ENCODE results near the gene CYP4F11.
"Not testable (repeated sequence)": the region's sequence is repeated elsewhere in the genome, so short reads cannot be mapped to it uniquely, and the experiment has no call there.

CYP4F11 gene, protein sequence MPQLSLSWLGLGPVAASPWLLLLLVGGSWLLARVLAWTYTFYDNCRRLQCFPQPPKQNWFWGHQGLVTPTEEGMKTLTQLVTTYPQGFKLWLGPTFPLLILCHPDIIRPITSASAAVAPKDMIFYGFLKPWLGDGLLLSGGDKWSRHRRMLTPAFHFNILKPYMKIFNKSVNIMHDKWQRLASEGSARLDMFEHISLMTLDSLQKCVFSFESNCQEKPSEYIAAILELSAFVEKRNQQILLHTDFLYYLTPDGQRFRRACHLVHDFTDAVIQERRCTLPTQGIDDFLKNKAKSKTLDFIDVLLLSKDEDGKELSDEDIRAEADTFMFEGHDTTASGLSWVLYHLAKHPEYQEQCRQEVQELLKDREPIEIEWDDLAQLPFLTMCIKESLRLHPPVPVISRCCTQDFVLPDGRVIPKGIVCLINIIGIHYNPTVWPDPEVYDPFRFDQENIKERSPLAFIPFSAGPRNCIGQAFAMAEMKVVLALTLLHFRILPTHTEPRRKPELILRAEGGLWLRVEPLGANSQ

DNA sequence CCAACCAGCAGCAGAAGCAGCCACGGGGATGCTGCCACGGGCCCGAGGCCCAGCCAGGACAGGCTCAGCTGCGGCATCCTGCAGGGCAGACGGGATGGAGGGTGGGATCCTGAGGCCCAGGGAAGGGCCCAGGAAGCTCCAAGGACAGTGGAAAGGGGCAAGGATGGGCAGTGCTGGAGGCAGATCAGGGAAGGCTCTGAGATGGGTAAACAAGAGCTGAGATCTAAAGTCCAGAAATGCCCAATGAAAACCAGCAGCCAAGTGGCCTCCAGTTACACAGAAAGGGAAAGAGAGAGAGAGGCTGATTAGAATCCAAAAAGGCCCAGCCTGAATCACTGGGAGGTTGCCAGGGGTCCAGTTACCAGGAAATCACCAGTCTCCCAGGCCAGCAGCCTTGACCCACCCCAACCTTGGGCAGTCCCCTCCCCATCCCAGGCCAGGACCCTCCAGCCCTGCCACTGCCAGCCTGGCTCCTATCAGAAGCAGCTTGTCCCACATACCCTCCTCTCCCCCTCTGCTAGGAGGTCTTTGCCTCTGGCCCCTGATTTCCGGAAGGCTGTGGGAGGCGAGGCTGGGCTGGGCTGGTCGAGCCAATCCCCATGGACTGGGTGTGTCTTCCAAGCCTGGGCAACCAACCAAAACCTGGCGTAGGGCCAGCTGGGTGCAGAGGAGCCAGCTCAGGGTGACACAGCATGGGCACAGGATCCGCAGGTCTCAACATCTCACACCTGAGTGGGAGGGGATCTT is at the start of gene CYP4F11:
Gene CYP4F11, minus strand, starts transcription at position 198 of the 747 bp plus-strand sequence. Its CDS starts 121 bp downstream, at position 77.
- DNase-seq = no peak

DNA sequence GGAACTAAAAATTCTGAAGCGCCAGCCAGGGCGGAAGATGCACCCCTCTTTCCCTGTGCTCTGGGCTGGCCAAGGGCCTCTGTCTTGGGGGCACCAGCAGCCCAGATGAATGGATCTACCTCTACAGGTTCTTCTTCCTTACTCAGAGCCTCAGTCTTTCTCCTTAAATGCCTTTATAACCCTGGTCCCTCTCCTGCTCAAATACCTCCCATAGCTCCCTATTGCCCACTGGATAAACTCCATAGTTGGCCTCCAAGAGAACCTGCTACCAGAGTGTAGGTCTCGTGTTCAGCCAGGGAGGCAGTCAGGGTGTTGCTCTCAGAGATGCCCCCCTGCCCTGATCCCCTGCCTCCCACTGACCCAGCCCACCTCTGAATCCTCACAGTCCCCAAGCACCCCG is 45.0 kb upstream of the CYP4F11 start:
- DNase-seq = no peak

DNA sequence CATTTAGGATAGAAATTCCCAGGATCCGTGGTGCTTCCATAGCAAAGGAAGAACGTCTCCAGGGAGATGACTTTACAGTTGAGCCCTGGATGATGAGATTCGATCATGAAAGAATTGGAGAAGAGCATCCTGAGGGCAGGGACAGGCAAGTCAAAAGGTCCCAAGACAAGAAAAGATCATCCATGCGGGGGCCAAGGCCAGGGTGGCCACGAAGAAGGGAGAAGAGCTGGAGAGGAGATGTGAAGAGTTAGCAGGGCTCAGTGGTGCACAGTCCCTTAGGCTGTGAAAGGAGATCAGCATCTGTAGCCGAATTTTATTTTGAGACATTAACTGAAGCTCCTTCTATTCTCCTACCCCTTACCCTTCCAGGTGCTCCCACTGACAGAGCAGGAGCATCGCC is 43.4 kb upstream of the CYP4F11 start:
- DNase-seq = no peak

DNA sequence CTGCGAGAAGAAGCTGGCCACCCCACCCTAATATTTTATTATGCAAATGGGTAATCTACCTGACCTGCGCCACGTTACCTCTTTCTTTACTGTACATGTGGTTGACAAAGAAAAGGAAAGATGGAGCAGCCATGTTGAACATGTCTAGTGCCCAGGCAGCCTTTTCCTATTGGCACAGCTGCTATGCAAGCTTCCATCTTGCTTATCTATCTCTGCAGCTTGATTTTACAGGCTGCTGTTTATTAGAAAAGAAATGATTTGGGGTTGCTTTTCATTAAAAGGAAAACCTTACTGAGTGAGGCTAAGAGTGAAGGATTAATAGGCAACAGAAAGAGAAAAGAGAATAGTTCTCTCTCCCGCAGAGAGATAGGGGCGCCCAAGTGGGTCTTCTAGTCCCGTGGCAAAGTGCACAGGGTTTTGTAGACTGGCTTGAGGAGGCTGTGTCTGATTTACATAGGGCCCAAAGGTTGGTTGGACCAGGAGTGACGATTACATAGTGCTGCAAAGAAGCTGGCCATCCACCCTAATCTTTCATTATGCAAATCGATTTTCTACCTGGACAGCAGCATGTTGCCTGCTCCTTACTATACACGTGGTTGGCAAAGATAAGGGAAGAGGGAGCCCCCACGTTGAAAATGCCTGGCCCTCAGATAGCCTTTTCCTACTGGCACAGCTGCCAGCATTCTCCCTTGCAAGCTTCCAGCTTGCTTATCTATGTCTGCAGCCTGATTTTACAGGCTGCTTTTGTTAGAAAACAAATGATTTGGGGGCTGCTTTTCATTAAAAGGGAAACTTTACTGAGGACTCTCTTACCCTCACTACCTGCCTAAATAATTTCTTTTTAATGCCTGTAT is 42.7 kb upstream of the CYP4F11 start:
- no peak for DNase-seq

DNA sequence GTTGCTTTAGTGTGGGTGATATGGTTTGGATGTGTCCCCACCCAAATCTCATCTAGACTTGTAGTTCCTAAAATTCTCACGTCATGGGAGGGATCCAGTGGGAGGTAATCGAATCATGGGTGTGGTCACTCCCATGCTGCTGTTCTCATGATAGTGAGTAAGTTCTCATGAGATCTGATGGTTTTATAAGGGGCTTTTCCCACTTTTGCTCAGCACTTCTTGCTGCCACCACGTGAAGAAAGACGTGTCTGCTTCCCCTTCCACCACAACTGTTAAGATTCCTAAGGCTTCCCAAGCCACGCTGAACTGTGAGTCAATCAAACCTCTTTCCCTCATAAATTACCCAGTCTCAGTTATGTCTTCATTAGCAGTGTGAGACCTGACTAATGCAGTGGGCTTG is 40.5 kb upstream of the CYP4F11 start:
- DNase-seq = no peak

DNA sequence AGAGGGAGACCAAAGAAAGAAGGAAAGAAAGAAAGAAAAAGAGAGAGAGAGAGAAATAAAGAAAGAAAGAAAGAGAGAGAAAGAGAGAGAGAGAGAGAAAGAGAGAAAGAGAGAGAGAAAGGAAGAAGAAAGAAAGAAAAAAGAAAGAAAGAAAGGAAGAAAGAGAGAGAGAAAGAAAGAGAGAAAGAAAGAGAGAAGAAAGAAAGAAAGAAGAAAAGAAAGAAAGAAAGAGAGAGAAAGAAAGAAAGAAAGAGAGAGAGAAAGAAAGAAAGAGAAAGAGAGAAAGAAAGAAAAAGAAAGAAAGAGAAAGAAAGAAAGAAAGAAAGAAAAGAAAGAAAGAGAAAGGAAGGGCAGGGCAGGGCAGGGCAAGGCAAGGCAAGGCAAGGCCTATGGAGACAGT is 37.7 kb upstream of the CYP4F11 start:
- not testable (repeated sequence) for DNase-seq

DNA sequence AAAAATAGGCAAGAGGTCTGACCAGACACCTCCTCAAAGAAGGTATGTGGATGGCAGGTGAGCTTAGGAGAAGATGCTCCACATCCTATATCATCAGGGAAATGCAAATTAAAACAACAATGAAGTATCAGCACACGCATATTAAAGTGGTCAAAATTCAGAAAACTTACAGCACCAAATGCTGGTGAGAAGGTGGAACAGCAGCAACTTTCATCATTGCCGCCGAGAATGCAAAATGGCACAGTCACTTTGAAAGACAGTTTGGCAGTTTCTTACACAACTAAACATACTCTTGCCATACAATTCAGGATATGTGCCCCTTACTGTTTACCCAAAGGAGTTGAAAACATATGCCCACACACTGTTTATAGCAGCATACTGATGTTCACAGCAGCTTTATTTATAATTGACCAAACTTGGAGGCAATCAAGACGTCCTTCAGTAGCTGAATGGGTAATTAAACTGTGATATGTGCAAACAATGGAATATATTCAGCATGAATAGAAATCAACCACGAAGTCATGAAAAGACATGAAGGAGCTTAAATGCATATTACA is 37.0 kb upstream of the CYP4F11 start:
- DNase-seq = no peak

DNA sequence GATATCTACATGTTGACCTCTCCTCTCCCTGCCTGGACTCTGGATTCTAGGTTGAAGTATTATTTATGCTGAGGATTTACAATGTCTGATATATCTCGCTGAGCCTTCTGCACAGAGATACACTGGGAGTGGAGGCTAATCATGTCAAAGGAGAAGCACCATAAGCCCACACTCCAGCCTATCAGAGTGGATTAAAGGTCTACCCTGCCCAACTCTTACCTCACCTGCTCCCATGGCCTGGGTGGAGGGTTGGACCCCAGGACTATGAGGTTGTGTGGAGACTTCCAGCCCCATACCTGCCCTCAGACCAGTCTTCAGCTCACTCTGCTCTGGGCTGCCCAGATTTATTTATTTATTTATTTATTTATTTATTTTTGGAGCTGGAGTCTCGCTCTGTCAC is 29.9 kb upstream of the CYP4F11 start:
- DNase-seq = no peak

DNA sequence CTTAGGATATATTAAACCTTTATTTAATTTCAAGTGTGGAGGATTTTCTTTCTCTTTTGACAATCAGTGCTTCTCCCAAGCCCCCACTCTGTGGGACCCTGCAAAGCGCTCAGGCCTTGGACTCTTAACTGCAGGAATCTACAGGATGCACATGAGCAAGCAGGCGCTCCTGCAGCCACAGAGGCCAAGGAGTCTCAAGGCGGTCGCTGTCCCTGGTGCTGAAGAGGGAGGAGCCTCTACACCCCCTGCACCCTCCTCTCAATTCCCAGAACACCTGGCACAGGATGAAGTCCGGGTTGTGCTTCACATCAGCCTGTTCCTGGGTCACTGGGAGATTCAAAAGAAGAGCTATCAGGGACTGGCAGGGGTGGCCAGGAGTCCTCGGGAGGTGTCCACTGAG is 28.0 kb upstream of the CYP4F11 start:
- DNase-seq = no peak

DNA sequence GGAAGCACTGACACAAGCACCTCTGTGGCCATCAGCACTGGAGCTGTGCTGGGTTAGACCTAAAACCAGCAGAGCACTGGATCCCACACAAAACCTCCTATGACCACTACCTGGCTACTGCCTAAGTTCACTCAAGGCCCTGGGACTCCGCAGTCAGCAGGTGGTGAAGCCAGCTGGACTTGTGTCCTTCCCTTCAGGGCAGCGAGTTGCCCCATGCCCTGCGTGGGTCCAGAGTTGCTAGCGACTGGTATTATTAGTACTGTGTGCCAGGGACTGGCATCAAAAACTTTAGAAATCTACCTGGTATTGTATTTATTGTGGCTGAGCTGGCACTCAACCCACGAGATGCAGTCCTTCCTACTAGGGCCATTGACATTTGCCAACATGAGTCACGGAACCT is 20.5 kb upstream of the CYP4F11 start:
- no peak for DNase-seq

DNA sequence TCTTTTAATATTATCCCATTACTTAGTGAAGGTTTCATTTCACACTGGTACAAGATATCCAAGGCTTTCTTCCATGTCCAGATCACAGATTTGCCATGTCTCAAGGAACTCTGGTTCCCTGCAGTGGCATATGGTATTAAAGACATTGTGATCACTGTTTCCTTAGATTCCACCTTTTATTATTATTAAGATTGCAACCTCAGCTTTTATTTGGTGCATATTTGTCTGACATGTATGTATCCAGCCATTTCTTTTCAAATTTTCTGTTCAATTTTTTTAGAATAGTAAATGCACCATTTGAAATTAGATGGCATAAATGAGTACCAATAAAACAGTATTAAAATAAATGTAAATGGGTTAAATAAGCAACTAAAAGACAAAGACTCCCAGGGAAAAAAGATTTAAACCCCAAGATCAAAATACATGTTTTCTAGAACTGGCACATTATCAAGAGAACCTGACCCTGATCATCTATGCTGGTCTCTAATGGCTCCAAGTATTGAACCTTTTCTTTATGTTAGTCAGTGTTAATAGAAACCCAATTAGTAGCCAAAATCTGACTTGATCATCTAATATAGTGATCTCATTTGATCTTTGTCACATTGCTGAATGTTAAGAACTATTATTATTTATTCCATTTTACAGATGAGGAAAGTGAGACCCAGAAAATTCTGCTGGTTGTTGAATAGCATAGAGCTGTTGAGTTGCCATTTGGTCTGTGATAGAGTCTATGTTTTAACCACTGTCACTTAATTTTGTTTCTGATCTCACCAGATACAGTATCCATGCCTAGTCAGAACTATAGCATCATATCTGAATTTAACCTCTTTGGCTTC is 14.1 kb upstream of the CYP4F11 start, which contains the start of gene OR10H4:
Gene OR10H4, plus strand, starts transcription at position 786 of the 836 bp plus-strand sequence. Its CDS starts 0 bp downstream, at position 786.
- DNase-seq = no peak

DNA sequence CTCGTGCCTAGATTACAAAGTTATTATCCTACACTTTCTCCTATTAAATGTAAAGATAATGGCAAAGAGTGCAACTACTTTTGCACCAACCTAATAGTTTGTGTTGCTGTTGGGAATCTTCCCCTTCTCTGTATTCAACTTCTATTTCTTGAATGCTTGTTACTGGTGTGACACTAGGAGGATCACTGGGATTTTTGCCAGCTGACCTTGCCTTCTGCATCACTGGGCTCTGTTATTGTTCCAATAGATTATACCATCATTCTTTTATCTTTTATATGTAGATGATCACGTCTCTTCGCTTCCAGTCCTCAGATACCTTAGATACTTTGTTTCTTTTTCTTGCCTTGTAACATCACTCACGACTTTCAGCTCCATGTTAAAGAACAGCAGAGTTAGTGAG is 11.0 kb upstream of the CYP4F11 start:
- no peak for DNase-seq

DNA sequence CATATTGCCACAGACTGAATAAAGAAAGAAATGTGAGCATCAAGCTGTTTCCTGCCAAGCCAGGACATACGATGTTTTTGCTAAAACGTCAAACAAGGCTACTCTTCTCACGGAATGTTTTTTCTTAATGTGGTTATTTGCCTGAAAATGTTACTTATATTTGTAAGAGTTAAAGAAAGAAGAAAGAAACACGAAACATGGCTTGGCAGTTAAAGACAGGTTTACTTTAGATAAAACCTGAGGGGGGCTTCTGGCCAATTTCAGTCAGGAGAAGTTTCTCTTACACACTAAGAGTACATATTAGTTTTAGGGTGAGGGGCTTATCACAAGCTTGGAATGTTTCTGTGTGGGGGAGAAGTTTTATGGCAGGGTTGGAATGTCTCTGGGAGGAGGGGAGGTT is 10.1 kb upstream of the CYP4F11 start:
- DNase-seq = no peak

DNA sequence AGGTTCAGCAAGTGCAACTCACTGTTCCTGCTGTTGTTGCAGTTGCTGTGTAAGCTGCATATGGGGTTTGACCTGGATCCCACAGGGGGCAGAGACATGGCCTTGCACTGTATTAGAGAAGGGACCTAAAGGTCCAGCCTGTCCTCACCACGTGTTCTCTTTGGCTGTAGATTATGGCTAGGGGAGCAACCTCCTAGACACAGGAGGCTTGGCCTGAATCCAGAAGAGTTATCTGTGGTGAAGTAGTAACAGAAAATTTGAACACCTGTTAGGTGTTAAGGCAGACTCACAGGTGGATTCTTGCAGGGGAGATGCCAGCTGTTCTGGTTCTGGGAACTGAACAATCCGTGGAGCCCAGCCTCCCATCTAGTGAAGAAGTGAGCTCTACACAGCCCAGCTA is 3.4 kb upstream of the CYP4F11 start:
- DNase-seq = no peak

DNA sequence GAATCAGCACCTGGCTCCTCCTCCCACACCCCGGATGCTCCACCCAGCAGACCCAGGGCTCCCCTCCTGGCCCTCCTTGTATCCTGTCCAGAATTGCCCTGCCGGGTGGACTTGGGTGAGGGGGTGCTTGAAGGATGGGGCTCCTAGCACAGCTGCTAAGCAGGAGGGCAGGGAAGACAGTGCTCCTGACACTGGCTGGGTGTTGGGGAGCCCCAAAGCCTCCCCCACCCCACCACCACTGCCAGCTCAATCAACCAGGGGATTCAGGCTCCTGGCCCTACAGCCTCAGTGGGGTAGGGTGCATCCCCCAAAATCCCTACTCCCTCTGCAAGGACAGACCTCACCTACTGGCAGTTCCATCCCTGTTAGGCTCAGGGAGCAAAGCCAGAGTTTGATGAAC is 2.6 kb upstream of the CYP4F11 start:
- no peak for DNase-seq

DNA sequence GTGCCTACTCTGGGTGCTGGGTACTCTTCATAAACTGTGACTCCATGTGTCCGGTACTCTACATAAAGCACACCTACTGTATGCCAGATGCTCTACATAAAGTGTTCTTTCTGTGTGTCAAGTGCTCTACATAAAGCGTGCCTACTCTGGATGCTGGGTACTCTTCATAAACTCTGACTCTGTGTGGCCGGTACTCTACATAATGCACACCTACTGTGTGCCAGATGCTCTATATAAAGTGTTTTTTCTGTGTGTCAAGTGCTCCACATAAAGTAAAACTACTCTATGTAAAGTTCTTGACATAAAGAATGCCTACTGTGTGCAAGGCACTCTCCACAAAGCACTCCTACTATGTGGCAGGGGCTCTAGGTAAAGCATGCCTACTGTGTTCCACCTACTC is 1.8 kb upstream of the CYP4F11 start:
- no peak for DNase-seq

DNA sequence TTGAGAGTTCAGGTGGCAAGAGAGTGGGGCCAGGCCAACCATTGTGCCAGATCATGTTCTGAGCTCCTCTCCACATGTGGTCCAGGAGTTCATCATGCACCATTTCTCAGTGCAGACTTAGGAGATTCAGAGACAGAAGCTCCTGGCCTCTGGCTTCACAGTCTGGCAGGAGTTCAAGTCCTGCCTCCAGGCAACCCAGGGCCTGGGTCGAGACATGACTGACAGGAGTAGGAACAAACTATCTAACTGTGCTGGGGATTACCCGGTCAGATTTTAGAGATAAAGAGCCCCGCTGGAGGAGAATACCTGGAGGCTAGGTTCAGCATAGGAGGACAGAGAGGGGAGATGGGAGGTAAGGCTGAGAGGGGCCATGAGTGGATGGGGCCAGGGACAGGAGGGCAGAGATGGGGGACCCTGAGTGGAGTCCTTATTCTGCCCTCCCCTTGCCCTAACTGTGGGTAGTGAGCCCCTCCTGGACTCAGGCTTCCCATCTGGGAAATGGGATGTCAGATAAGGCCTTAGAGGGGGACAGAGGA is 906 bp upstream of the CYP4F11 start:
- DNase-seq = no peak

DNA sequence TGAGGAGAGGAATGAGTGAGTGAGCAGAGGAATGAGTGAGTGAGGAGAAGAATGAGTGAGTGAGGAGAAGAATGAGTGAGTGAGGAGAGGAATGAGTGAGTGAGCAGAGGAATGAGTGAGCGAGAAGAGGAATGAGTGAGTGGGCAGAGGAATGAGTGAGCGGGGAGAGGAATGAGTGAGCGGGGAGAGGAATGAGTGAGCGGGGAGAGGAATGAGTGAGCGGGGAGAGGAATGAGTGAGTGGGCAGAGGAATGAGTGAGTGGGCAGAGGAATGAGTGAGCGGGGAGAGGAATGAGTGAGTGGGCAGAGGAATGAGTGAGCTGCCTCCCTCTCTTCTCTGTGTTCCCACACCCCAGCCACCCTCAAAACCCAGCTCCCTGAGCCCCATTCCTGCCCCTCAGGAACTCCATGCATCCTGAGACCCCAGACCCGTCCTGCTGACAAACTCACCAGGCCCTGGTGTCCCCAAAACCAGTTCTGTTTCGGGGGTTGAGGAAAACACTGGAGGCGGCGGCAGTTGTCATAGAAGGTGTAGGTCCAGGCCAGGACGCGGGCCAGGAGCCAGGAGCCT is 483 bp downstream of the CYP4F11 start:
- not testable (repeated sequence) for DNase-seq

DNA sequence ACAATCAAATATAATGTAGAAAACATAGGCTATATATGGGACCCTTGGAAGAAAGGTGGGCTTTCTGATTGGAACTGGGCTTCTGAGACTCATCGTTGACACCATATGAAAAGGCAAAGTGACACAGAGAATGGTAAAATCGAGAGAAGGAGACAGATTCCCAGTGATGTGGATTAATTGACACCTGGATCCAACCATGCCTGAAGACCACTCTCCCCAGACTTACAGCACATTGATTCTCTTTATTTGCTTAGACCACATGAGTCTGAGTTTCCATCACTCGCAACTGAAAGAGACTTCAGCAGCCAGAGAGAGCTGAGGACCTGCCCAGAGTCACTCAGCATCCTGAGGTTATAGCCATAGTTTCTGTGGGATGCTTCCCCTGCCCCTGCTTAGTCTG is 6.0 kb downstream of the CYP4F11 start:
- DNase-seq = no peak

DNA sequence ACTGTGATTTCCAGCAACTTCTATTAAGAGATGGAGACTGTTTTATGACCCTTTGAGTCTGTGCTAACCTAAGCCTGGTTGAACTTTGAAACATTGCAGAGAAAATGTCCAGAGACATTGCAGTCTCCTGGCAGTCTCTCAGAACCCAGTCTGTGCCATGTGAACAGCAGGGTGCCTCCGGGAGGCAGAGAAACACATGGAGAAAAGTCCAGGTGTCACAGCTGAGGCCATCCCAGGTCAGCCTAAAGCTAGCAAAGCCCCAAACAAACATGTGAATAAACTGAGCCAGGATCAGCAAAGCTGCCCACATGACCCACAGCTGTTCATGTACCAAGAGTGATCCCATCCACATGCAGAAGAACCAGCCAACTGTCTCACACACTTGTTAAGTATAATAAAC is 7.8 kb downstream of the CYP4F11 start:
- no peak for DNase-seq

DNA sequence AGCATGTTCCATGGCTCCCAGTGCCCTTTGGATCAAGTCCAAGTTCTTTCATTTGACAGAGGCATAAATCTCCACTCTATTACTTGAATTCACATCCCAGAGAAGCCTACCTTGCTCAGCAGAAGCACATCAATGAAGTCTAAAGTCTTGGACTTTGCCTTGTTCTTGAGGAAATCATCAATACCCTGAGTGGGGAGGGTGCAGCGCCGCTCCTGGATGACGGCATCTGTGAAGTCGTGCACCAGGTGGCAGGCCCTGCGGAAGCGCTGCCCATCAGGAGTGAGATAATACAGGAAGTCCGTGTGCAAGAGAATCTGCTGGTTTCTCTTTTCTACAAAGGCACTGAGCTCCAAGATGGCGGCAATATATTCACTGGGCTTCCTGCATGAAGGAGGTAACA is 10.6 kb downstream of the CYP4F11 start:
- no peak for DNase-seq
